ENCODE results near the gene MYO16.

MYO16 gene

DNA sequence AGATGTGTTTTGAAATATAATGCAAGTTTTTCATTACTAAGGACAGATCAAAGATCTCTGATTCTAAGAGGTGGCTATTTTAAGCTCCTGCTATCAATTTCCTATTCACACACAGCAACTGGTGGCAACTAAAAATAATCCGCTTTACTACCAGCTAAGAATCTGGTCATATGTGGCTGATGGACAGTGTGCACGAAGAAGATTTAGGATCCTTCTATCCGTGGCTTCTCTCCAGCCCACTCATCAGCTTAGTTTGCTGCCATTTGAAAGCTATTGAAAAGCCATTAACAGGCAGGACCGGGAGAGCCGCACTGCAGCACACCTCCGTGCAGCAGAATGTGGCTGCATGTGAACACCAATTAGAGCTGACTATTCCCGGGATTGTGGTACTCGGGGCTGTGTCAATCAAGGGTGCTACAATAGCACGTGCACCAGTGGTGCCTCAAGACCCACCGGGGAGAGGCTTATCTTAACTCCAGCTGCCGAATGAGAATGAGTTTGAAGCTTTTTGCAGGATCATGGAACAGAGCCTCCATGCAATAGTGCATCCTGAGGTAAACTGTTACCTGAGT lies at the start of gene MYO16:
Gene MYO16, plus strand, starts transcription at position 431 of the 572 bp plus-strand sequence. CDS start 234 bp downstream, outside the sequence.
- FAIRE-seq (no peak), DNase-seq (ENCODE audit: low spot score) (no peak)

DNA sequence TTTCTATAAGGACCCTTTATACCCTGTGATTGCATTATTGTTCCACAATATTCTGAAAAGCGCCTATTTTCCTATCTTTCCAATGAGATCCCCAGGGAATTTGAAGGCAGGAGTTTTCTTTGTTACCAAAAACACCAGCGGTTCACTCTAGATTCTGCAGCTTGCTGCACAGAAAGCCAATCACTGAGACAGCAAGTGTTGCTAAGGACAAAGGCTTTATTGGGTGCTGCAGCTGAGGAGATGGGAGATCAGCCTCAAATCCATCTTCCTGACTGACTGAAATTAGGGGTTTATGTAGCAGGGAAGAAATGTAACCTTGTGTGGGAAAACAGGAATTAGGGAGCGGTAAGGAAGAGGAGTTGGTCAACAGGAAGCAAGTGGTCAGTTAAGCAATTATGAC lies 42.6 kb upstream of the MYO16 start:
- DNase-seq (ENCODE audit: low spot score) (no peak), FAIRE-seq (no peak)

- no peak for FAIRE-seq
- DNase-seq (ENCODE audit: low spot score), result no peak
Observed at GRCh38 chr13:108588516-108588915, 40.9 kb upstream of the MYO16 start.

DNA sequence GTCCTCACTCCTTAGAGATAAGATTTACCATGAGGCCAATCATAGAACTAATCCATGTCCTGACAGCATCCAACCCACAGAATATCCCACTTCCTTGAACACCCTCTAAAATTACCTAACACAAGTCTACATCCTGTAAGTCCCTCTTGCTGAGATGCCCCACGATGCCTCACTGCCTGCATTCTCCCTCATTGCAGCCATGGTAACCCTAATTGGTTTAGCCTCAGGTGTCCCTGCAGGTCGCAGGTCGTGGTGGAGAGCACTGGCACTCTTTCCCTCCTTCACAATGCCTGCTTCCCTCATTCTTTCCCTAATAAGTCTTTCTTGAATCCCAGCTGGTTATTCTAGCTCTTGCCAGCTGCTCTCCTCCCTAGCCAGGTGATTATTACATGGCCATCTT lies 35.3 kb upstream of the MYO16 start:
- FAIRE-seq, result no peak
- no peak for DNase-seq (ENCODE audit: low spot score)

GRCh38 chr13:108595436-108596274 lies 33.8 kb upstream of the MYO16 start:
- no peak for FAIRE-seq
- no peak for DNase-seq (ENCODE audit: low spot score)

- DNase-seq (ENCODE audit: low spot score), result no peak
- FAIRE-seq, result no peak
Observed at GRCh38 chr13:108597943-108598342, 31.5 kb upstream of the MYO16 start.

DNA sequence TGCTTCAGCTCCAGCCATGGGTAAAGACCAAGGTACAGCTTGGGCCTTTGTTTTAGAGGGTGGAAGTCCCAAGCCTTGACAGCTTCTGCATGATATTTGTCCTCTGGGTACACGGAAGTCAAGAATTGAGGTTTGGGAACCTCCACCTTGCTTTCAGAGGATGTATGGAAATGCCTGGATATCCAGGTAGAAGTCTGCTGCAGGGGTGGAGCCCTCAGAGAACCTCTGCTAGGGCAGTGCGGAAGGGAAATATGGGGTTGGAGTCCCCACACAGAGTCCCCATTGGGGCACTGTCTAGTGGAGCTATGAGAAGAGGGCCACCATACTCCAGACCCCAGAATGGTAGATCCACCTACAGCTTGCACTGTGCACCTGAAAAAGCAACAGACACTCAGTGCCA lies 23.0 kb upstream of the MYO16 start:
- no peak for FAIRE-seq
- no peak for DNase-seq (ENCODE audit: low spot score)

DNA sequence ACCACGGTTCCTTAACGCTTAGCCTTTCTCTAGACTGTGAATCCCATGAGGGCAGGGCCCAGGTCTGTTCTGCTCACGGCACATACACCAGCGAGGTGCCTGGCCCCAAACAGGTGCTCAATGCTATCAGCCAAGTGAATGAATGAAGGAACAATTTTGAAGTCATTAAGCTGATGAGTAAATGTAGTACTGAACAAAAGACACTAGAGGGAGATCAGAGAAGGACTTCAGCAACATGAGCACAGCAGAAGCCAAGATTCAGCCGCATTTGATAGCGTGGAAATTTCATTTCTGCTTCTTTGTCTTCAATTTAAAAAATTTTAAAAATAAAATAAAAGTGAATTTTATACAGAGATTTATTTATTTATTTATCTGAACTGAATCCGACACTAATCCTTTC lies 20.1 kb upstream of the MYO16 start:
- DNase-seq (ENCODE audit: low spot score) (peak; percentile 7), FAIRE-seq (no peak)

- FAIRE-seq (no peak), DNase-seq (ENCODE audit: low spot score) (no peak)
Observed at GRCh38 chr13:108610507-108610906, 18.9 kb upstream of the MYO16 start.

- DNase-seq (ENCODE audit: low spot score) (no peak), FAIRE-seq (no peak)
Observed at GRCh38 chr13:108615241-108615640, 14.2 kb upstream of the MYO16 start.

GRCh38 chr13:108618233-108618632 lies 11.2 kb upstream of the MYO16 start:
- DNase-seq (ENCODE audit: low spot score) (no peak), FAIRE-seq (no peak)

DNA sequence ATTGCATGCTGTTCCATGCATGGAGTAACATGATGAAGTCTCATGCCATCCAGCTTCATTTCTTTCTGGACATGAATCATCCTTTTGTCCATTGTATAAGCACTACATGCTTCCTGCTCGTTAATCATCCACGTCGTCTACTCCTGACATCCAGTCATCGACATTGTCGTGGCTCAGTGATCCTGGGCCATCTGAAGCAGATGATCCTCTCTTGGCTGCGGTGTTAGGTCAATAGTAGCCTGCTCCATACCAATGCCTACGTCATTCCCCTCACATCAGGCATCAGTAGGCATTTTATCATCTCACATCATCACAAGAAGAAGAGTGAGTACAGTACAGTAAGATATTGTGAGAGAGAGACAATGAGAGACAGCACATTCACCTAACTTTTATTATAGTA lies 7.9 kb upstream of the MYO16 start:
- DNase-seq (ENCODE audit: low spot score), result peak; percentile 49
- no peak for FAIRE-seq

- DNase-seq (ENCODE audit: low spot score) (no peak), FAIRE-seq (no peak)
Observed at GRCh38 chr13:108624108-108624507, 5.3 kb upstream of the MYO16 start.

- DNase-seq (ENCODE audit: low spot score), result no peak
- FAIRE-seq, result no peak
Observed at GRCh38 chr13:108624979-108625378, 4.4 kb upstream of the MYO16 start.

- no peak for DNase-seq (ENCODE audit: low spot score)
- no peak for FAIRE-seq
Observed at GRCh38 chr13:108629988-108630387, 577 bp downstream of the MYO16 start.

DNA sequence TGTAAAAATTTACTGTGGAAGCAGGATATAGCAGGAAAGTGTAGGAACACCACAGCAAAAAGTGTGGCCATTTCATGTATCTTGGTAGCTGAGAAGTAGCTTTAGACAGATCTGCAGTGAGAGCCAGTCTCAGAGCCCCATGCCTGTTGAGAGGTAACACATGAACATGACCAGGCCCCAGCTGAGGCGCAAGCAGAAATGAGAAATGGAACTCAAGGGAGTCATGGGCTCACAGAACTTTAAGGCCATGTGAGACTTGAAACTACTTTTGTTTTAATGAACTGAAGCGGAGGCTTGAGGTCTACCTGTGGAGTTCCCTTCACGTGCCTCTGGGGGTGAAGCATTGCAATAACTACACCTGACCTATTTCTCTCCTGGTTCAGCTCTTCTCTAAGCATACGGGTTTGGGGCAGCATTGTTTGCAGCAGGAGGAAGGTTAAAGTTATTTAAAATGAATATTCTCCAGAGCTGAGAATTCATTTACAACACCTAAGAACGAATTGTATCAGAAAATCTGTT lies 3.3 kb downstream of the MYO16 start:
- FAIRE-seq (no peak), DNase-seq (ENCODE audit: low spot score) (no peak)

GRCh38 chr13:108638901-108639300 lies 9.5 kb downstream of the MYO16 start:
- no peak for DNase-seq (ENCODE audit: low spot score)
- no peak for FAIRE-seq

DNA sequence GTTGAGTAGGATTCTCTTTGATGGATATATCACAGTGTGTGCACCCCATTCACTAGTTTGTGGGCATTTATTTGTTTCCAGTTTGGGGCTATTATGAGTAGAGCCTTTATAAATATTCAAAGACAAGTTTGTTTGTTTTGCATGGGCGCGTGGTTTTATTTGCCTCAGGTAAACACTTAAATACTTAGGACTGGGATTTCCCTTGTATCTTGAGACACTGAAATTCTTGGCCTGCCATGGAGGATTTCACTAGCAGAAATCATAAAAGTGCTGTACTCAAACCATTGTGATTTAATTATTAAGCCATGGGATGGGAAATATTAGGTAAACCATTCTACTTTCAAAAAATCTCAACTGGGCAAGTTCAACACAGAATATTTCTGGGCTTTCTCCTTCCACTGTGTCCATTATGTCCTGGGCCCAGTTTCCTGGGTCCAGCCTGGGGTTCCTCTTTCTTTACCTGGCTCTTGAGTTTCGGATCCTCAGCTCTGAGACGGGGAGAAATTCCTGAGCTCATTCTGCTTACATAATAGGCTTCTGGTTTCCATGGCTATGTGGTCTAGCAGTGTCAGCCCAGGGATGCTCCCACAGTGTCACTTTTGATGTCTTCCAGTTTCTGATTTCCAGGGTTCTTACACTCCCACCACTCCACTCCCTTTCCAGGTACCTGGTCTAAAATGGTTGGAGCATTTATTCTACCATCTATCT lies 14.4 kb downstream of the MYO16 start:
- DNase-seq (ENCODE audit: low spot score), result no peak
- no peak for FAIRE-seq

DNA sequence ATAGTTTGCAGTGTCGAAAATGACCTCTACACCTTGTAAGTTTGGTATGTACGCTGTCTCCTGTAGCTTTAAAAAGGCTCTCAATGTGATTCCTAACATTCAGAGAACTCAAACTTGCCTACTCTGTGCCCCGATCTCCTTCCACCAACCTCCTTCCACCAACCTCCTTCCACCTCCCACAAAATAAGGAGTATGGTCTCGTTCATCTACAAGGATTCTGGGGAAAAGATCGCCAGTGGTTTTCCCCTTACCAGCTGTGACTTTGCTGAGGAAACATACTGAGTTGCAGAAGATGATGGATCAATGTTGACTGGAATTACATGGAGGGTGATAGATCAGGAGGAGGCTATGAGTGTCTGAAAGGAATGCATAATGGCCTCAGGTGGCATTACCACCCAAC lies 16.0 kb downstream of the MYO16 start:
- no peak for DNase-seq (ENCODE audit: low spot score)
- FAIRE-seq, result no peak

DNA sequence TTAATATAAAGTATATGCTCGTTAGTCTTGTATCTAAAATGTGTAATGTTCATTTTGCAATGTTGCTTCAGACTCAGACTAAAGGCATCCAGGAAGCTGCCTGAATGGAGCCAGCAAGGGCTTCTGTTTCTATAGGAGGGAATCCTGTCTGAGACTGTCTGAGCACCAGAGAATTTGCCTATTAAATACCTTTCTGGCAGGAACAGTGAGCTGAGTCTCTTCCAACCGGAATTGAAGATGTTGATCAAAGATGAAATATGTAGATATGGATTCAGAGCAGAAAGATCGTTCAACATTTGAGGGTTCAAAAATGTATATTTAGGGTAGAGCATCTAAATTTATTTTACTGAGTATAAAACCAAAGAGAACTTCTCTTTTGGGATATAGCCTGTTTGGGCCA lies 20.9 kb downstream of the MYO16 start:
- DNase-seq (ENCODE audit: low spot score), result no peak
- FAIRE-seq, result no peak

DNA sequence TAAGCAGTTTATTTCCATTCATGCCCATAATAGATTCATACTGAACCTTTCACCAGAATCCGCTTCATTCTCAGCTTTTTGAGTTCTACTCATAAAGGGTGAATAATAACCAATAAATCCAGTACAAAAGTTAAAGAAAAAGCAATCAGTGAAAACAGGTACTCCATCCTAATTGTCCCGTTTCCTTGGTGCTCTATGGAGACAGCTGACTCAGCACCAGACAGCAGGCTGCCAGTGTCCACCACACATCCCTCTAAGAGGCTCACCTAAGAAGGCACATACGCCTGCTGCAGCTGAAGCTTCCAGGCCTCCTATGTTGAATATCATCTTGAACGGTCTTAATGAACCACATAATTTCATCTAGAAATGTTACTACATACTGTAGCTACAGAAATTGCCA lies 27.3 kb downstream of the MYO16 start:
- DNase-seq (ENCODE audit: low spot score), result no peak
- FAIRE-seq, result no peak

GRCh38 chr13:108657519-108657918 lies 28.1 kb downstream of the MYO16 start:
- FAIRE-seq (no peak), DNase-seq (ENCODE audit: low spot score) (no peak)
